Left ventricle myocardium inferior (tissue), 1 donor: ENCODE results near the gene NPR2. TPM values are rescaled to one million over a fixed set of nuclear protein-coding genes. Genes with fewer than 3 reads are reported as not detected.

Experiments
- DNase-seq: peaks from one replicate; pipeline ENCODE4 v3.0.0-alpha.2; 2020
- H3K27ac ChIP-seq: fragments of 200-600 bp; replicated peaks from 2 replicates; pipeline ENCODE4 v1.8.0; 2021
- H3K27me3 ChIP-seq: fragments of 200-600 bp; 2 replicates; pipeline ENCODE4 v1.8.0; 2021; ENCODE audit warnings: low read depth
- H3K36me3 ChIP-seq: fragments of 200-600 bp; 2 replicates; pipeline ENCODE4 v1.8.0; 2021
- H3K4me1 ChIP-seq: fragments of 200-600 bp; 2 replicates; pipeline ENCODE4 v1.8.0; 2021
- H3K4me3 ChIP-seq: fragments of 200-600 bp; 2 replicates; pipeline ENCODE4 v1.8.0; 2021; ENCODE audit warnings: mild to moderate bottlenecking, moderate library complexity
- H3K9me3 ChIP-seq: fragments of 200-600 bp; replicated peaks from 2 replicates; pipeline ENCODE4 v1.8.0; 2021
- intact Hi-C: fragments of 100-400 bp; cut with micrococcal nuclease; formaldehyde crosslinking; loops from one replicate; pipeline ENCODE4 v1.11.0; 2022
- total RNA-seq: library from RNA; stranded (reverse); fragmentation: NEBNext Ultra II Directional; extraction: Animal tissue kit (Norgen Biotek cat#: 25700); gene quantifications from one replicate; pipeline ENCODE4 v1.2.1, GENCODE V29; 2021
- TF ChIP-seq, protein P1 (sequence below): fragments of 200-600 bp; IDR thresholded peaks from 2 replicates; pipeline ENCODE4 v1.8.0; 2021; ENCODE audit warnings: antibody characterized with exemption, mild to moderate bottlenecking, borderline replicate concordance
- donor health status: DM: no; HTN: yes; CAD: no; lungs with severe emphysema.

Gene NPR2
- total RNA-seq, 1 donor from 2014 or later = 24.2 TPM

GRCh38 chr9:35840881-35841644 is 49.7 kb downstream of the NPR2 start:
- peaks cover 23% of the 10 kb centered on the region for H3K4me1 ChIP-seq
- no peak overlapping the region for H3K4me3 ChIP-seq
- no peaks in the 10 kb centered on the region for H3K9me3 ChIP-seq
- intact Hi-C loops = no loop called here
- H3K27me3 ChIP-seq = no peaks in the 10 kb centered on the region
- no peak overlapping the region for H3K27ac ChIP-seq
- no peak for DNase-seq
- H3K36me3 ChIP-seq = no peaks in the 10 kb centered on the region
- TF ChIP-seq, protein P1, sequence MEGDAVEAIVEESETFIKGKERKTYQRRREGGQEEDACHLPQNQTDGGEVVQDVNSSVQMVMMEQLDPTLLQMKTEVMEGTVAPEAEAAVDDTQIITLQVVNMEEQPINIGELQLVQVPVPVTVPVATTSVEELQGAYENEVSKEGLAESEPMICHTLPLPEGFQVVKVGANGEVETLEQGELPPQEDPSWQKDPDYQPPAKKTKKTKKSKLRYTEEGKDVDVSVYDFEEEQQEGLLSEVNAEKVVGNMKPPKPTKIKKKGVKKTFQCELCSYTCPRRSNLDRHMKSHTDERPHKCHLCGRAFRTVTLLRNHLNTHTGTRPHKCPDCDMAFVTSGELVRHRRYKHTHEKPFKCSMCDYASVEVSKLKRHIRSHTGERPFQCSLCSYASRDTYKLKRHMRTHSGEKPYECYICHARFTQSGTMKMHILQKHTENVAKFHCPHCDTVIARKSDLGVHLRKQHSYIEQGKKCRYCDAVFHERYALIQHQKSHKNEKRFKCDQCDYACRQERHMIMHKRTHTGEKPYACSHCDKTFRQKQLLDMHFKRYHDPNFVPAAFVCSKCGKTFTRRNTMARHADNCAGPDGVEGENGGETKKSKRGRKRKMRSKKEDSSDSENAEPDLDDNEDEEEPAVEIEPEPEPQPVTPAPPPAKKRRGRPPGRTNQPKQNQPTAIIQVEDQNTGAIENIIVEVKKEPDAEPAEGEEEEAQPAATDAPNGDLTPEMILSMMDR = no peak

DNA sequence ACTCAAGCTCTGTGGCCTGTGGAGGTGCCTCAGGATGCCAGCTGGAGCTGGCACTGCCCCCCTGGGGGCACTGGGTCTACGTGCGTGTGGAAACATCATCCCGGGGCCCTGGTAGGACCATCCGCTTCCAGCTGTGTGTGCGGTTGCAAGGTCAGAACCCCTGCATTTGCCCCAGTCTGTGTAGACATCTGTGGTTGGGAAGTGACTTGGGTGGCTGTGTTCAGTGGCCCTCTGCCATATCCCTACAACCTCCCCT is 50.2 kb downstream of the NPR2 start:
- Histone ChIP-seq H3K4me1 (peaks cover 27% of the 10 kb centered on the region), H3K27ac (no peak overlapping the region), H3K9me3 (no peaks in the 10 kb centered on the region), H3K36me3 (no peaks in the 10 kb centered on the region), H3K27me3 (no peaks in the 10 kb centered on the region), H3K4me3 (no peak overlapping the region)
- TF ChIP-seq, protein P1 = no peak
- intact Hi-C loops = no loop called here
- no peak for DNase-seq

GRCh38 chr9:35842020-35842745 is 50.8 kb downstream of the NPR2 start:
- peaks cover 30% of the 10 kb centered on the region for H3K4me1 ChIP-seq
- no peak overlapping the region for H3K4me3 ChIP-seq
- no peak for DNase-seq
- H3K27ac ChIP-seq = no peak overlapping the region
- peaks cover 3% of the 10 kb centered on the region for H3K36me3 ChIP-seq
- no peaks in the 10 kb centered on the region for H3K27me3 ChIP-seq
- intact Hi-C loops = no loop called here
- TF ChIP-seq, protein P1 = no peak
- no peaks in the 10 kb centered on the region for H3K9me3 ChIP-seq

GRCh38 chr9:35842795-35843194 is 51.4 kb downstream of the NPR2 start:
- no peaks in the 10 kb centered on the region for H3K27me3 ChIP-seq
- peaks cover 34% of the 10 kb centered on the region for H3K4me1 ChIP-seq
- TF ChIP-seq, protein P1 = no peak

GRCh38 chr9:35844628-35845270 is 53.4 kb downstream of the NPR2 start:
- intact Hi-C loops = no loop called here
- Histone ChIP-seq H3K9me3 (no peaks in the 10 kb centered on the region), H3K4me1 (peaks cover 46% of the 10 kb centered on the region), H3K36me3 (peaks cover 6% of the 10 kb centered on the region), H3K4me3 (no peak overlapping the region), H3K27ac (peak overlapping the region; percentile 58), H3K27me3 (no peaks in the 10 kb centered on the region)
- no peak for DNase-seq
- TF ChIP-seq, protein P1 = no peak

More at GRCh38 chr9:35842795-35843194, 51.4 kb downstream of the NPR2 start:
- DNase-seq = no peak
- no peak overlapping the region for H3K4me3 ChIP-seq
- peaks cover 6% of the 10 kb centered on the region for H3K36me3 ChIP-seq
- H3K27ac ChIP-seq = no peak overlapping the region
- intact Hi-C loops = no loop called here
- no peaks in the 10 kb centered on the region for H3K9me3 ChIP-seq
